ENCODE results near the gene XXYLT1.

- TF ChIP-seq, protein P1, sequence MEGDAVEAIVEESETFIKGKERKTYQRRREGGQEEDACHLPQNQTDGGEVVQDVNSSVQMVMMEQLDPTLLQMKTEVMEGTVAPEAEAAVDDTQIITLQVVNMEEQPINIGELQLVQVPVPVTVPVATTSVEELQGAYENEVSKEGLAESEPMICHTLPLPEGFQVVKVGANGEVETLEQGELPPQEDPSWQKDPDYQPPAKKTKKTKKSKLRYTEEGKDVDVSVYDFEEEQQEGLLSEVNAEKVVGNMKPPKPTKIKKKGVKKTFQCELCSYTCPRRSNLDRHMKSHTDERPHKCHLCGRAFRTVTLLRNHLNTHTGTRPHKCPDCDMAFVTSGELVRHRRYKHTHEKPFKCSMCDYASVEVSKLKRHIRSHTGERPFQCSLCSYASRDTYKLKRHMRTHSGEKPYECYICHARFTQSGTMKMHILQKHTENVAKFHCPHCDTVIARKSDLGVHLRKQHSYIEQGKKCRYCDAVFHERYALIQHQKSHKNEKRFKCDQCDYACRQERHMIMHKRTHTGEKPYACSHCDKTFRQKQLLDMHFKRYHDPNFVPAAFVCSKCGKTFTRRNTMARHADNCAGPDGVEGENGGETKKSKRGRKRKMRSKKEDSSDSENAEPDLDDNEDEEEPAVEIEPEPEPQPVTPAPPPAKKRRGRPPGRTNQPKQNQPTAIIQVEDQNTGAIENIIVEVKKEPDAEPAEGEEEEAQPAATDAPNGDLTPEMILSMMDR (IDR thresholded peaks at IDR 0.05) = no peak
- TF ChIP-seq POLR2A (IDR thresholded peaks at IDR 0.05) = no peak
These were observed 2.2 kb downstream of the XXYLT1 start for GRCh38 chr3:195268576-195269309.

Measured in adrenal gland (tissue), 5 donors.